Mononuclear cell (primary cell): ENCODE results near the gene ATAD1. TPM values are rescaled to one million over a fixed set of nuclear protein-coding genes. Genes with fewer than 3 reads are reported as not detected.

ENCODE experiments used
- H3K27me3 ChIP-seq: 2 replicates; pipeline ENCODE4 v1.6.0; 2011; ENCODE audit warnings: low read length, control low read depth; ENCODE audit not compliant: insufficient read depth
- H3K4me1 ChIP-seq: 2 replicates; pipeline ENCODE4 v1.5.1; 2011; ENCODE audit warnings: mild to moderate bottlenecking, low read length, control low read depth; ENCODE audit not compliant: insufficient read depth
- H3K4me3 ChIP-seq: 2 replicates; pipeline ENCODE4 v1.5.1; 2011; ENCODE audit warnings: mild to moderate bottlenecking, low read length, moderate library complexity
- H3K9me3 ChIP-seq: 2 replicates; pipeline ENCODE4 v1.5.1; 2011; ENCODE audit warnings: low read depth, mild to moderate bottlenecking, control low read depth, low read length
- total RNA-seq: library from RNA; depleted of rRNA; stranded (reverse); fragments of >200 nt; gene quantifications from one replicate; pipeline ENCODE4 v1.2.3, GENCODE V29; 2012

Gene ATAD1
- total RNA-seq, 1 donor, result 63.8 TPM

- H3K27me3 ChIP-seq, result no peaks in the 10 kb centered on the region
- no peak overlapping the region for H3K4me3 ChIP-seq
- no peaks in the 10 kb centered on the region for H3K9me3 ChIP-seq
- no peaks in the 10 kb centered on the region for H3K4me1 ChIP-seq
Measured at GRCh38 chr10:87703771-87704170, 114.3 kb downstream of the ATAD1 start.

GRCh38 chr10:87702973-87703294, 115.1 kb downstream of the ATAD1 start:
- Histone ChIP-seq H3K27me3 (no peaks in the 10 kb centered on the region), H3K4me1 (no peaks in the 10 kb centered on the region), H3K9me3 (no peaks in the 10 kb centered on the region), H3K4me3 (no peak overlapping the region)

- no peaks in the 10 kb centered on the region for H3K4me1 ChIP-seq
- H3K9me3 ChIP-seq, result no peaks in the 10 kb centered on the region
- no peaks in the 10 kb centered on the region for H3K27me3 ChIP-seq
- no peak overlapping the region for H3K4me3 ChIP-seq
Measured at GRCh38 chr10:87702260-87702972, 115.6 kb downstream of the ATAD1 start.

Other genes with a start within 250 kb of the ATAD1 start
- 1.7 TPM for gene PAPSS2, start 158.3 kb downstream of the ATAD1 start, total RNA-seq
- 0.84 TPM for gene KLLN, start 45.3 kb upstream of the ATAD1 start, total RNA-seq
- gene PTEN, start 45.4 kb upstream of the ATAD1 start, total RNA-seq, result 171 TPM